Natural killer cell (primary cell): Measurements from ENCODE around the gene NRXN3. TPM values are rescaled to one million over a fixed set of nuclear protein-coding genes. Genes with fewer than 3 reads are reported as not detected.

Experiments used
- ATAC-seq, 3 donors: fragments of 150-1000 bp in 2 of 3; fragments of 200-7000 bp in 1 of 3; cut with Tn5 transposase; 1 replicate in 1 of 3; 2 replicates in 2 of 3; pipeline ENCODE4 v1.10.0; 2021; ENCODE audit warnings: mild to moderate bottlenecking in 2 of 3, moderate library complexity in 2 of 3
- DNase-seq, 2 donors: peaks; one replicate each; pipeline versions ENCODE4 v3.0.0 to v3.0.0-alpha.2; 2013 to 2021; ENCODE audit warnings: mixed read lengths in 1 of 2
- H3K27ac ChIP-seq: one replicate; pipeline ENCODE4 v1.5.1; 2013; ENCODE audit warnings: mild to moderate bottlenecking, low read length
- H3K27me3 ChIP-seq: one replicate; pipeline ENCODE4 v1.6.1; 2013; ENCODE audit warnings: low read length; ENCODE audit not compliant: control insufficient read depth, insufficient read depth
- H3K36me3 ChIP-seq: one replicate; pipeline ENCODE4 v1.6.1; 2013; ENCODE audit warnings: low read length; ENCODE audit not compliant: control insufficient read depth, insufficient read depth
- H3K4me1 ChIP-seq: one replicate; pipeline ENCODE4 v1.6.1; 2013; ENCODE audit warnings: low read length; ENCODE audit not compliant: control insufficient read depth, insufficient read depth
- H3K4me3 ChIP-seq: one replicate; pipeline ENCODE4 v1.5.1; 2013; ENCODE audit warnings: low read length
- H3K9me3 ChIP-seq: one replicate; pipeline ENCODE4 v1.6.1; 2013; ENCODE audit warnings: low read length; ENCODE audit not compliant: control insufficient read depth, insufficient read depth
- H3K27ac Mint-ChIP-seq, 2 donors: one replicate each; pipeline ENCODE4 v1.8.0; 2022; ENCODE audit warnings: mild to moderate bottlenecking in 2 of 2, mixed read lengths in 2 of 2, moderate library complexity in 1 of 2
- H3K27me3 Mint-ChIP-seq, 2 donors: one replicate each; pipeline ENCODE4 v1.8.0; 2022; ENCODE audit warnings: low read depth in 2 of 2, mixed read lengths in 2 of 2
- H3K36me3 Mint-ChIP-seq: one replicate; pipeline ENCODE4 v1.8.0; 2022; ENCODE audit warnings: mixed read lengths
- H3K4me1 Mint-ChIP-seq, 2 donors: one replicate each; pipeline ENCODE4 v1.8.0; 2022; ENCODE audit warnings: mixed read lengths in 2 of 2
- H3K4me3 Mint-ChIP-seq: one replicate; pipeline ENCODE4 v1.8.0; 2022; ENCODE audit warnings: mild to moderate bottlenecking, moderate library complexity, mixed read lengths
- H3K9me3 Mint-ChIP-seq, 2 donors: one replicate each; pipeline ENCODE4 v1.8.0; 2022; ENCODE audit warnings: mixed read lengths in 2 of 2
- CTCF ChIP-seq: fragments of 200-600 bp; IDR thresholded peaks from one replicate; pipeline ENCODE4 v1.8.0; 2022; ENCODE audit warnings: antibody characterized with exemption
- WGBS: methylation state at CpG from one replicate; pipeline ENCODE4 v1.1.7; 2013; ENCODE audit warnings: missing lambda C conversion rate; ENCODE audit not compliant: insufficient coverage; 5-methylcytosine and 5-hydroxymethylcytosine counted together
- intact Hi-C: fragments of 100-400 bp; cut with micrococcal nuclease; formaldehyde crosslinking; loops from one replicate; pipeline ENCODE4 v1.14.2; 2022
- total RNA-seq, 4 donors: library from RNA; stranded (reverse); fragments of 120-200 nt in 1 of 4; gene quantifications; one replicate each; pipeline versions ENCODE4 v1.2.3 to v1.2.4, GENCODE V29; 2013 to 2022

Gene NRXN3
- total RNA-seq, 3 donors from 2014 or later (not counting 1 experiment from before 2014, with no cell fraction given) = not detected

GRCh38 chr14:79569072-79569471 lies 1398.9 kb downstream of the NRXN3 start:
- no peak overlapping the region for H3K27ac Mint-ChIP-seq
- no peak overlapping the region for H3K4me3 ChIP-seq
- ATAC-seq (no peak), DNase-seq (no peak)
- H3K27ac ChIP-seq = no peak overlapping the region
- no peaks in the 10 kb centered on the region for H3K27me3 ChIP-seq
- no peaks in the 10 kb centered on the region for H3K4me1 Mint-ChIP-seq
- no peaks in the 10 kb centered on the region for H3K27me3 Mint-ChIP-seq
- no peak overlapping the region for H3K4me3 Mint-ChIP-seq
- peaks cover 3 to 9% of the 10 kb centered on the region in 2 donors for H3K9me3 Mint-ChIP-seq
- H3K4me1 ChIP-seq = no peaks in the 10 kb centered on the region
- 69% methylated on average over 1 of the region's 2 CpGs for WGBS
- no peaks in the 10 kb centered on the region for H3K9me3 ChIP-seq
- no peaks in the 10 kb centered on the region for H3K36me3 ChIP-seq
- no peak for TF ChIP-seq CTCF
- H3K36me3 Mint-ChIP-seq = no peaks in the 10 kb centered on the region
- intact Hi-C loops = no loop called here

GRCh38 chr14:79570648-79571047 lies 1400.5 kb downstream of the NRXN3 start:
- ATAC-seq (no peak), DNase-seq (no peak)
- no peaks in the 10 kb centered on the region for H3K27me3 ChIP-seq
- Mint-ChIP-seq H3K27me3 (no peaks in the 10 kb centered on the region), H3K27ac (no peak overlapping the region), H3K36me3 (no peaks in the 10 kb centered on the region), H3K9me3 (peaks cover 7% of the 10 kb centered on the region in 2 donors), H3K4me3 (no peak overlapping the region), H3K4me1 (no peaks in the 10 kb centered on the region)
- no peaks in the 10 kb centered on the region for H3K4me1 ChIP-seq
- TF ChIP-seq CTCF = no peak
- H3K4me3 ChIP-seq = no peak overlapping the region
- no peak overlapping the region for H3K27ac ChIP-seq
- 79% methylated on average over 1 of the region's 1 CpG for WGBS
- intact Hi-C loops = no loop called here
- no peaks in the 10 kb centered on the region for H3K36me3 ChIP-seq
- no peaks in the 10 kb centered on the region for H3K9me3 ChIP-seq

GRCh38 chr14:79571366-79571765 lies 1401.2 kb downstream of the NRXN3 start:
- WGBS = 81% methylated on average over 4 of the region's 4 CpGs
- no peaks in the 10 kb centered on the region for H3K9me3 ChIP-seq

More at GRCh38 chr14:79571366-79571765, 1401.2 kb downstream of the NRXN3 start:
- Histone ChIP-seq H3K4me1 (no peaks in the 10 kb centered on the region), H3K27ac (no peak overlapping the region), H3K36me3 (no peaks in the 10 kb centered on the region), H3K27me3 (no peaks in the 10 kb centered on the region), H3K4me3 (no peak overlapping the region)
- H3K27me3 Mint-ChIP-seq = no peaks in the 10 kb centered on the region
- peaks cover 5 to 7% of the 10 kb centered on the region in 2 donors for H3K9me3 Mint-ChIP-seq
- no peak for DNase-seq
- no peak overlapping the region for H3K4me3 Mint-ChIP-seq
- H3K4me1 Mint-ChIP-seq = no peaks in the 10 kb centered on the region
- ATAC-seq = no peak
- no peak overlapping the region for H3K27ac Mint-ChIP-seq
- intact Hi-C loops = no loop called here
- TF ChIP-seq CTCF = no peak
- no peaks in the 10 kb centered on the region for H3K36me3 Mint-ChIP-seq
